ENCODE results near the gene TMED10. TPM values are rescaled to one million over a fixed set of nuclear protein-coding genes. Genes with fewer than 3 reads are reported as not detected.

Gene TMED10
- total and polyA plus RNA-seq, 2 donors = 231 to 242 TPM

DNA sequence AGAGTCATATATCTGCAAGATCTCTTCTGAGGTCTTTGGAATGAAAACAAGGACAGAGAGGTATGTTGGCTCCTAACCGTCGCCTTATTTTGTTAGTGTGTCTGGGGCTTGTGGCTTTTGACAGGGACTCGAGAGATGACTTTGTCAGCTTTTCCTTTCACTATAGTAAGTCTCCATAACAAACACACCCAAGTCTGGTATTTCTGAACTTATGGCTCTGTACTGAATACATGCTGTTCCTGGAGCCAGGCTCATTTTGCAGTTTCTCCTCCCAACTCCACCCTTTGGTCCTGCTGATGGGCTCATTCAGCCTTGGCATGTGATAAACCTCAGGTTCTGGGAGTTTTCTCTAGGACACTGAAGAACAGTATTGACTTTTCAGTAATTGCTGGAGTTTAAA, 27.7 kb upstream of the TMED10 start:
- no peaks in the 10 kb centered on the region for H3K4me1 ChIP-seq (ENCODE audit: insufficient read depth)
- no peak for DNase-seq (ENCODE audit: extremely low spot score)
- 57% methylated on average over 3 of the region's 3 CpGs for WGBS
- H3K27ac ChIP-seq (ENCODE audit: low read depth) = no peak overlapping the region
- no peaks in the 10 kb centered on the region for H3K36me3 ChIP-seq (ENCODE audit: insufficient read depth)
- H3K4me3 ChIP-seq (ENCODE audit: low read depth, low read length) = no peak overlapping the region

DNA sequence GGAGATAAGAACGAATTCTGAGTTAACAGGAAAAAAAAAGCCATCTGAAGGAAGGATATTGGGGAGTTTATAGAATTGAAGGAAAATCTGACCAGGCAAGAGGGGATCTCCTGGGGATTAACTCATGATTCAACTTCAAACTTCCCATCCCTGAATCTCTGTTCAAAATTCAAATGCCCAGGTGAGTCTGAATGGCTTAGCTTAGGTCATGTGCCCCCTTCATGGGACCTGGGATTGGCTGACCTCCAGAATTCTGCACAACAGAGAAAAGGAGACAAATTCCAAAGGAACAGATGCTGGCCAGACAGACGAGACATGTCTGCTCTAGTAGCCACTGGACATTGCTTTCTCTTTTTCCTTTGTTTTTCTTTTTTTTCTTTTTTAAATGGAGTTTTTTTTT, 26.2 kb upstream of the TMED10 start:
- H3K4me1 ChIP-seq (ENCODE audit: insufficient read depth) = no peaks in the 10 kb centered on the region
- H3K36me3 ChIP-seq (ENCODE audit: insufficient read depth) = no peaks in the 10 kb centered on the region
- no peak overlapping the region for H3K4me3 ChIP-seq (ENCODE audit: low read depth, low read length)
- no peak for DNase-seq (ENCODE audit: extremely low spot score)
- 65% methylated on average over 2 of the region's 2 CpGs for WGBS
- H3K27ac ChIP-seq (ENCODE audit: low read depth) = no peak overlapping the region

DNA sequence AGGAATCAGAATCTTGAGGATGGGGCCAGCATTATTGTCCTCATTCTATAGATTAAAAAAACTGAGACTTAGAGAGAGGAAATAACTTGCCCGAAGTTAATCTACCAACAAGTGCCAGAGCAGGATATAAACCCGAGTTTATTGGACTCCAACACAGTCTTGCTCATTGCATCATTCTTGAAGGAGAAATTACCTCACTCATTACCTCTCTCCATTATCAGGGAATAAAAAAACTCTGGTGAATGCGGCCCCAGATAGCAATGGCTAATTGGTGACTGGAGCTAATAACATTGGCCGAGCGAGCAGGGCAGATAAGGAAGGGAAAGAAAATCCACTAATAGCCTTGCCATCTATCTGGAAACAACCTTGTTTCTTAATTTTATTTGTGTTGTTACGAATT, 24.7 kb upstream of the TMED10 start:
- 66% methylated on average over 6 of the region's 6 CpGs for WGBS
- H3K36me3 ChIP-seq (ENCODE audit: insufficient read depth) = no peaks in the 10 kb centered on the region
- H3K4me1 ChIP-seq (ENCODE audit: insufficient read depth) = no peaks in the 10 kb centered on the region
- no peak overlapping the region for H3K4me3 ChIP-seq (ENCODE audit: low read depth, low read length)
- H3K27ac ChIP-seq (ENCODE audit: low read depth) = peak overlapping the region; percentile 27
- DNase-seq (ENCODE audit: extremely low spot score) = no peak

DNA sequence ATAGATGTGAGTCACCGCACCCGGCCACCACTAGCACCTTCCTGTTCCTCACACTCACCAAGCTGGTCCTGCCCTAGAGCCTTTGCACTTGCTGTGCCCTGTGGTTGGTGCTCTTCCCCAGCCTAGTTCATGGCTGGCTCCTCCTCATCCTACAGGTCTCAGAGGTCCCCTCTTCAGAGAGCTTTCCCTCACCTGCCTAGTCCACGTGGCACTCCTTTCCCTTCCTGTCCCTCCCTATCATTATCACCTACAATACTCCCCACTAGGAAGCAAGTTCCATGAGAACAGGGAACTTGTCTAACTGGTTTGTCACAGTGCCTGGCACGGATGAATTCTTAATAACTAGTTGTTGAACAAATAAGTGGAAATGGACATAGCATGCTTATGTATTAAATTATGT, 24.0 kb upstream of the TMED10 start:
- no peak overlapping the region for H3K4me3 ChIP-seq (ENCODE audit: low read depth, low read length)
- DNase-seq (ENCODE audit: extremely low spot score) = no peak
- H3K36me3 ChIP-seq (ENCODE audit: insufficient read depth) = no peaks in the 10 kb centered on the region
- no peak overlapping the region for H3K27ac ChIP-seq (ENCODE audit: low read depth)
- no peaks in the 10 kb centered on the region for H3K4me1 ChIP-seq (ENCODE audit: insufficient read depth)
- 67% methylated on average over 4 of the region's 4 CpGs for WGBS

DNA sequence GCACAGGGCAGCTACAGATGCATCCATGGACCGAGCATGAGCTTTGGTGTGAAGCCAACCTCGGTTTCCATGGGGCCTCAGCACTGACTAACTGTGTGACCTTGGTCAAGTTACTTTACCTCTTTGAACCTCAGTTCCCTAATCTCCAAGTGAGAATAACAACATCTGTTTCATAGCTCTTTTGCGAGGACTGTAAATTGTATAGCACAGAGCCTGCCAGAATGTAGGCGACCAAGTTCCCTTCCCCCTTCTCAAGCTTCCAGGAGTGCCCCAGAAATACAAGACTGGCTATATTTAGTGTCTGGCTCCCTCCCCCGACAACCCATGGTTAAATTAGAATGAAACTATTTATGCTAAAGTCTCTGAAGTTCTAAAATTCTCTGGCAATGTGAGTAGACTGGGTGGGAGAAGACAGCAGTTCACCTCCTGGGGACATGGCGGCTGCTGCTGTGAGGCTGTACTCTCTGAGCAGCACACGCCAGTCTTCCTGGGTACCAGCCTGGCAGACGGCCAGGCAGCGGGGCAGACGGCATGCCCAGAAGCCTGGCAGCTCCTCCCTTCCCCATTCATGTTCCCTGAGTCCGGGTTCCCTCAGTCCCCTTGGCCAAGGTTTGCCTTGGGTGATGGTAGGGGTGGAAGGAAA, 22.0 kb upstream of the TMED10 start:
- Histone ChIP-seq H3K27ac (ENCODE audit: low read depth) (no peak overlapping the region), H3K4me1 (ENCODE audit: insufficient read depth) (no peaks in the 10 kb centered on the region), H3K36me3 (ENCODE audit: insufficient read depth) (no peaks in the 10 kb centered on the region), H3K4me3 (ENCODE audit: low read depth, low read length) (no peak overlapping the region)
- WGBS = 28% methylated on average over 11 of the region's 11 CpGs
- DNase-seq (ENCODE audit: extremely low spot score) = no peak

DNA sequence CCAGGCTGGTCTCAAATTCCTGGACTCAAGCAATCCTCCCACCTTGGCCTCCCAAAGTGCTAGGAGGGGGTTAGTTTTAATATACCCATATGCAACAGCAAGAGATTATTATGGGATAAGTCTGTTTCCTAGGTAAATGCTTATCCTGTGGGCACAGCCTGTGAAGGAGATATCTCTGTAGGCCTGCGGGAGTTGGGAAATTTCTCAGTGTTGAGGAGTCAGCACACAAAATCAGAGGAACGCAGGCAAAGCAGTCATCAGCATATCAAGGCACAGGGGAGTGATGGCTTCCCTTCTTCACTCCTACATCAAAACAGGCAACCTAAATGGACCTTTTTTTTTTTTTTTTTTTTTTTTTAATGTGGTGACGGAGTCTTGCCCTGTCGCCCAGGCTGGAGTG, 20.9 kb upstream of the TMED10 start:
- Histone ChIP-seq H3K27ac (ENCODE audit: low read depth) (no peak overlapping the region), H3K4me1 (ENCODE audit: insufficient read depth) (no peaks in the 10 kb centered on the region), H3K4me3 (ENCODE audit: low read depth, low read length) (no peak overlapping the region), H3K36me3 (ENCODE audit: insufficient read depth) (no peaks in the 10 kb centered on the region)
- 98% methylated on average over 4 of the region's 4 CpGs for WGBS
- DNase-seq (ENCODE audit: extremely low spot score) = no peak

DNA sequence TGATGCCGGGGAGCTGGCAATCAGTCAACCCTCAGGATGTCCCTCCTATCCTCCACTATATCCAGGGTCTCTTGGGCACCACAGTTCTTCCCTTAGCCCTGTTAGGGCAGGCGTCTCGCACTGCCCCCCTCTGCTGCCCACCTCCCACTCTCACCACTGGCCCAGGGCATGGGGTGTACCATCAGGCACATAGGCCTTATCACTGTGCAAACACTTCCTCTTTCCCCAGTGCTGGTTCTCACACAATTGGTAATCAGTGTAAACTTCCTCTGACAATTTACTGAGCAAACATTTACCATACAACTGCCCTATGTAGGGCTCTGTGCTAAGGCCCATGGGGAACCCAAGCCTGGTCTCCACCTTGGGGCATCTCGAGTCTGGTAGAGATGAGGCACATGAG, 20.1 kb upstream of the TMED10 start:
- no peak overlapping the region for H3K27ac ChIP-seq (ENCODE audit: low read depth)
- no peaks in the 10 kb centered on the region for H3K36me3 ChIP-seq (ENCODE audit: insufficient read depth)
- H3K4me3 ChIP-seq (ENCODE audit: low read depth, low read length) = no peak overlapping the region
- WGBS = 82% methylated on average over 4 of the region's 4 CpGs
- no peak for DNase-seq (ENCODE audit: extremely low spot score)
- no peaks in the 10 kb centered on the region for H3K4me1 ChIP-seq (ENCODE audit: insufficient read depth)

DNA sequence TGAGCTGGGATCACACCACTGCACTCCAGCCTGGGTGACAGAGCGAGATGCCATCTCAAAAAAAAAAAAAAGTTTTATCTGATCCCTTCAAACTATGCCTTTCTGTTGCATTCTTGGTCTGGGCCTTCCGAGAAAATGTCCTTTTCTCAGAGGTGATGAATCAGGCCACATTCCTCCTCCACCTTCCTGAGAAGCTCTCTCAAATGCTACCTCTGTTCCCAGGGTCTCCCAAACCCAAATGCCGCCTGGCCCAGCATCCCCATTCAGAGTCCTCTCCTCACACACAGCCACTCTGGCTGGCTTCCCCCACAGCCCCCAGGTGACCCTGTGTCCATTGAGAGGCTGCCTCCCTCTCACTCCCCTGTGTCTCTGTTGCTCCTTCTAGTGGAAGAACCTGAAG, 19.7 kb upstream of the TMED10 start:
- no peaks in the 10 kb centered on the region for H3K4me1 ChIP-seq (ENCODE audit: insufficient read depth)
- H3K27ac ChIP-seq (ENCODE audit: low read depth) = no peak overlapping the region
- no peak overlapping the region for H3K4me3 ChIP-seq (ENCODE audit: low read depth, low read length)
- no peaks in the 10 kb centered on the region for H3K36me3 ChIP-seq (ENCODE audit: insufficient read depth)
- DNase-seq (ENCODE audit: extremely low spot score) = no peak
- WGBS = 94% methylated on average over 3 of the region's 3 CpGs

DNA sequence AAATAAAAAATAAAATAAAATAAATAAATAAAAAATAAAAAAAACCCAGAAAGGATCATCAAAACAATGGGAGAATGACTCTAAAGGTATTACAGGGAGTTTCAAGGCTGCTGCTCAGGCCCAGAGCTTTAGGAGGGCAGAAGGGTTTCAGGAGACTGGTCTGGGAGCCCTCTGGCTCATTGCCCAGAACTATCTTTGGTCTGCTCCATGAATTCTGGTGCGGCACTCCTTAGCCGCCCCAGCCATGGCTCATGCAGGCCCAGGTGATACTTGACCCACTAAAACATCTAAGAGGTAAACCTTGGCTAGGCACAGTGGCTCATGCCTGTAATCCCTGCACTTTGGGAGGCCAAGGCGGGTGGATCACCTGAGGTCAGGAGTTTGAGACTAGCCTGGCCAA, 14.7 kb upstream of the TMED10 start:
- Histone ChIP-seq H3K27ac (ENCODE audit: low read depth) (no peak overlapping the region), H3K4me3 (ENCODE audit: low read depth, low read length) (no peak overlapping the region), H3K4me1 (ENCODE audit: insufficient read depth) (no peaks in the 10 kb centered on the region), H3K36me3 (ENCODE audit: insufficient read depth) (no peaks in the 10 kb centered on the region)
- 84% methylated on average over 3 of the region's 3 CpGs for WGBS
- DNase-seq (ENCODE audit: extremely low spot score) = no peak

DNA sequence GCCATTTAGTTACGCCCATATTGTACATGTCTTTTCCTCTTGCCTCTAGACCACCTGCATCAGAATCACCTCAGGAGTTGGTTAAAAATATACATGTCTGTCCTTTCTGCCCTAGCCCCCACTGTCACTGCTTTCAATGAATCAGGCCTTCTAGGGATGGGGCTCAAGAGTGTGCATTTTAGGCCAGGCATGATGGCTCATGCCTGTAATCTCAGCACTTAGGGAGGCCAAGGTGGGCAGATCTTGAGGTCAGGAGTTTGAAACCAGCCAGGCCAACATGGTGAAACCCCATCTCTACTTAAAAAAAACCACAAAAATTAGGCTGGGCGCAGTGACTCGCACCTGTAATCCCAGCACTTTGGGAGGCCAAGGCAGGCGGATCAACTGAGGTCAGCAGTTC, 13.6 kb upstream of the TMED10 start:
- no peak overlapping the region for H3K4me3 ChIP-seq (ENCODE audit: low read depth, low read length)
- no peak for DNase-seq (ENCODE audit: extremely low spot score)
- H3K36me3 ChIP-seq (ENCODE audit: insufficient read depth) = no peaks in the 10 kb centered on the region
- no peaks in the 10 kb centered on the region for H3K4me1 ChIP-seq (ENCODE audit: insufficient read depth)
- H3K27ac ChIP-seq (ENCODE audit: low read depth) = no peak overlapping the region
- WGBS = 94% methylated on average over 4 of the region's 4 CpGs

DNA sequence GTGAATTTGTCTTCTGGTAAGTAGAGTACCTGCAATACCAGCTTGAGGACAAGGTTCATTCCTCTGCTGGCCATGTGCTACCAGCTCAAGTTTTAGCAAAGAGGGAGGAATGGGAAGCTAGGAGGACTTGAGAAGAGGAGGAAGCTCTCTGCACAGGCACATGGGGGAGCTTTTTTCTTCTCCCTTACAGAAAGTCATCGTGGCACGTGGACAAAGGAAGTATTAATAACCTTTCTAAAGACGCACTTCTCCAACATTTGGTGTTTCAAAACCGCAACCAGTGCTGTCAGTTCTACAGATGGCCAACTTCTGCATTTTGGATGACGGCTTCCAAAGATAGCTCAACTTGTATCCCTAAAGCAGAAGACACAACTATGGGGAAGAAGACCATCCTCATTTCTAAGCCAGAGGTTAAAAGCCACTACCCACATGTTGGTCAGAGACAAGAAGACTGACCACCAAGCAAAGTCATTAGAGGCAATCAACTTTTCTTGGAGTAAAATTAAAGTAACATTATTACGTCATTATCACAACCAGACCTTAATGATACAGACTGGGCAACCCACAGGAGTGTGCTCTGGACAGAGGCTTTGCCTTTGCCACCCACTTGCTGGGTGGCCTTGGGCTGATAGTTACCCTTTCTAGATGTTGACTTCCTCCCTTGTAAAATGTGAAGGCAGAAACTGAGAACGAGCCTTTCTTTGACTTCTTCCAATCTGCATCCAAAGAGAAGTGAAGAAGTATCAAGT, 12.3 kb upstream of the TMED10 start:
- no peak overlapping the region for H3K4me3 ChIP-seq (ENCODE audit: low read depth, low read length)
- H3K36me3 ChIP-seq (ENCODE audit: insufficient read depth) = no peaks in the 10 kb centered on the region
- DNase-seq (ENCODE audit: extremely low spot score) = no peak
- no peaks in the 10 kb centered on the region for H3K4me1 ChIP-seq (ENCODE audit: insufficient read depth)
- H3K27ac ChIP-seq (ENCODE audit: low read depth) = no peak overlapping the region
- WGBS = 81% methylated on average over 7 of the region's 7 CpGs

DNA sequence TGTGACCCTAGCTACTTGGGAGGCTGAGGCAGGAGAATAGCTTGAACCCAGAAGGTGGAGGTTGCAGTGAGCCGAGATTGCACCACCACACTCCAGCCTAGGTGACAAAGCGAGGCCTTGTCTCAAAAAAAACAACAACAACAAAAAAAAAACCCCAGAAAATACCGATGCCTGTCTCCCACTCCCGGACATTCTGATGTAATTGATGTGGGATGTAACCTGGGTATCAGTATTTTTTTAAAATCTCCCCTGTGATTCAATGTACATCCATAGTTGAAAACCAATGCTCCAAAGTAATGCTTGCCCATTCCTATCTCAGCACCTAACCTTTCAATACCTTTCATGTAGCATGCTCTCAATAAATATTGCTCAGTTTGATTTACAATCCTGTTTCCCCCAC, 11.7 kb upstream of the TMED10 start:
- WGBS = 95% methylated on average over 4 of the region's 4 CpGs
- no peak for DNase-seq (ENCODE audit: extremely low spot score)
- Histone ChIP-seq H3K27ac (ENCODE audit: low read depth) (no peak overlapping the region), H3K4me1 (ENCODE audit: insufficient read depth) (no peaks in the 10 kb centered on the region), H3K4me3 (ENCODE audit: low read depth, low read length) (no peak overlapping the region), H3K36me3 (ENCODE audit: insufficient read depth) (no peaks in the 10 kb centered on the region)

DNA sequence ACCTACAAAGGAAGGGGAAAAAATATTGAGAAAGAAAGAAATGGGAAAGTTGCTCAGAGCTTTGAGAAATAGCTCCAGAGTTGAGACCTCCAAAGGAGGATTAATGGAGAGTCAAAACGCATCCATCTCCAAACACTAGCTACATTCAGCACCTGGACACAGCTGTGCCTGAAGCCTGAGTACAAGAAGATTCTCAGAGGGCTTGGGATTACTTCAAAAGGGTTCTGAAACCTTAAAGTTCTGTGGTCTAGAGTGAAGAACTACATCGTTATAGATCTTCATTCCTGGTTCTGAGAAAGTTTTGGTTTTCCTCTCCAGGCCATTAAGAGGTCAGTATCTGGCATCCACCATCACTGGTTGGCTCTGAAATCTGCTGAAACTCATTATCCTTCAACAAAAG, 10.5 kb upstream of the TMED10 start:
- Histone ChIP-seq H3K4me3 (ENCODE audit: low read depth, low read length) (no peak overlapping the region), H3K4me1 (ENCODE audit: insufficient read depth) (no peaks in the 10 kb centered on the region), H3K36me3 (ENCODE audit: insufficient read depth) (no peaks in the 10 kb centered on the region), H3K27ac (ENCODE audit: low read depth) (no peak overlapping the region)
- WGBS = 71% methylated on average over 2 of the region's 2 CpGs
- DNase-seq (ENCODE audit: extremely low spot score) = no peak

DNA sequence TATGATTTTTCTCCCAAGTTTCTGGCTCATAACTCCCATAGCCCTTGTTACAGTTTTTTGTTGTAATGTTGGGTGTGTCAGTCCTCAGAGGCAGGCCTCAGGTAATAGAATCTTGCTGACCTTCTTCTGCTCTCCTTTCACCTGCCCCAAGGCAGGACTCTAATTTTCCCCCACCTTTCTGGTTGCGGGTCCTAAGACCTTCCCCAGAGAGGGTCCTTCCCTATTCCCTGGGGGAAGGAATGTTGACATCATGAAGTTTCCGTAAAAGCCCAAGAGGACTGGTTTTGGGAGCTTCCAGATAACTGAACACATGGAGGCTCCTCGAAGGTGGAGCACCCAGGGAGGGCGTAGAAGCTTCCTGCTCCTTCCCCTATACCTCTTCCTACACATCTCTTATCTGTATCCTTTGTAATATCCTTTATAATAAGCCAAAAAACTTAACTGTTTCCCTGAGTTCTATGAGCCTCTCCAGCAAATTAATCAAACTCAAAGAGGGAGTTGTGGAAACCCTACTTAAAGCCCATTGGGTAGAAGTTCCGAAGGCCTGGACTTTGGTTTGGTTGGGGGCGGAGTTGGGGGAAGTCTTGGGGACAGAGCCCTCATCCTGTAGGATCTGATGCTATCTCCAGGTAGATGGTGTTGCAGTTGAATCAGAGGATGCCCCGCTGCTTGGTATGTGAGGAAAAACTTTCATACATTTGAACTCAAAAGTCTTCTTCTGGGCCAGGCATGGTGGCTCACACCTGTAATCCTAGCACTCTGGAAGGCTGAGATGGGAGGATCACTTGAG, 9.0 kb upstream of the TMED10 start:
- H3K4me1 ChIP-seq (ENCODE audit: insufficient read depth) = no peaks in the 10 kb centered on the region
- H3K27ac ChIP-seq (ENCODE audit: low read depth) = no peak overlapping the region
- no peak for DNase-seq (ENCODE audit: extremely low spot score)
- WGBS = 86% methylated on average over 7 of the region's 7 CpGs
- no peaks in the 10 kb centered on the region for H3K36me3 ChIP-seq (ENCODE audit: insufficient read depth)
- no peak overlapping the region for H3K4me3 ChIP-seq (ENCODE audit: low read depth, low read length)
